GM21526 (cell line): Measurements from ENCODE around the gene RSPH3.
A peak's percentile ranks its signal among the peaks of the same experiment; 100 is the strongest.
"Not testable (repeated sequence)": the region's sequence is repeated elsewhere in the genome, so short reads cannot be mapped to it uniquely, and the experiment has no call there.

ENCODE experiments used
- ATAC-seq: cut with Tn5 transposase; IDR thresholded peaks from one replicate; pipeline ENCODE4 v1.9.1; 2021; ENCODE audit warnings: moderate library complexity; ENCODE audit not compliant: unreplicated experiment, low FRiP score

Gene RSPH3

GRCh38 chr6:159025224-159025623, 25.2 kb upstream of the RSPH3 start:
- not testable (repeated sequence) for ATAC-seq

- ATAC-seq, result no peak
Observed at GRCh38 chr6:159023893-159024292, 23.9 kb upstream of the RSPH3 start.

GRCh38 chr6:159020011-159020410, 20.0 kb upstream of the RSPH3 start:
- ATAC-seq, result no peak

DNA sequence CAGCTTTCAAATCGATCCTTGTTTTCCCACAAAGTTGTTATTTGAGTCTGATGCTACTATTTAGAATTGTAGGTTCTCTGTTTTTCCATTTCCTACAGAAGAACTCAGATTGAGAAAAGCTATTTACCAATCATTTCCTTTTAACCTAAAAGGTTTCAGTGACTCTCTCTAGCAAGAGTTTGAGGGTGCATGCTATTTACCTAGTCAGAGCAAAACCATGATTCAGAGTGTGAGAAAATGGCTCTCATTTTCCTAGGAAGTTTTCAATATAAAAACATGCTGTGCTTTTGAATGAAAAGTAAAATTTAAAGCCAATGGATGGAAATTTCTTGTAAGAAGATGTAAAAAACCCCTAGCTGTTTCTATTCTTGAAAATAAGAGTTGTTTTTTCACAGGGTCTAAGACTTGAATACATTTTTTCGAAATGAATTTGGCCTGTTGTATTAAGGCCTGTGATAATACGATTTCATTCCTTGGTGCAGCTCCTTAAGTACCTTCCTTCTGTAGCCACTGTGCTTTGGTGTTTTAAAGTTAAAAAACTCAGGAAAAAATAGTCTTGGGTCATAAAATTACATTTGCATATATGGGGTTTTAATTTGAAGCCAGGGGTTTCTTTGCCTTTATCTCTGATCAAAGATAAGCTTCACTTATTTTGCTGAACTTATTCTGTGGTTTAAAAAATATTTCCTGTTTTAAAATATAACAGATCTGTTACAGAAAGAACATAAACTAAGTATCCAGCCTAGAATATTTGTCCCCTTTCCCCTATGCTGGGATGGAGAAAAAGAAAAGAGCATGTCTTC, 18.0 kb upstream of the RSPH3 start:
- no peak for ATAC-seq

- no peak for ATAC-seq
Observed at GRCh38 chr6:159014406-159014805, 14.4 kb upstream of the RSPH3 start.

DNA sequence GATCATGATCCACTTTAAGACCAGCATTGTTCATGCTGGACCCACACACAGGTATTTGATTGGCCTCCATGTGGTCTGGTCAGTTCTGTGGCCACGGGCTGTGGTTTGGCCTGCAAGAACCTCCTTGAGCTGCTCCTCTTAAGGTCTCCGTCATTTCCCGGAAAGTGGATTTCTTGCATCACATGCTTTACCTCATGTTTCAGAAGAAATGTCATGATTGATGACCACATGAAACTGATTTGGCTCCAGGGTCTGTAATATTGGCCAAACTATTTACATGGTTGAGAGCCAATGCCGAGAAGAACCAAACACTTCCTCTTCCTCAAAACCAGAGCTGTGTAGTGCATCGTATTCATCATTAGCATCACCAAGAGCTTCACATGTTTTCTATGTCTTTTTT, 13.2 kb upstream of the RSPH3 start:
- ATAC-seq, result no peak

DNA sequence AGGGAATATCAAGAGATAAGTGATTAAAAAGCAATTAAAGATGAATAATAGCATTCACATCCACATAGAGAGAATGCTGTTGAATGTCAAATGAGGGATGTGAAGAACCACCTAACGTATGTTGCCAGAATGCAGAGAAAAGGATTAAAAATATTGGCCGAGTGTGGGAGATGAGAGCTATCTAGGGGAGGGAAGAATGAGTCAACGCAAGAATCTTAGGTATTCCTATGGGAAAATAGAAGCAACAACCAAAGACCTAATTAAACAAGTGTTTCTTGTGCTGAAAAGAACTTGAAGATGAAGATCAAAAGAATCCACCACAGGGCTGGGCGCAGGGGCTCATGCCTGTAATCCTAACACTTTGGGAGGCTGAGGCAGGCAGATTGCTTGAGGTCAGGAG, 12.2 kb upstream of the RSPH3 start:
- ATAC-seq, result no peak

DNA sequence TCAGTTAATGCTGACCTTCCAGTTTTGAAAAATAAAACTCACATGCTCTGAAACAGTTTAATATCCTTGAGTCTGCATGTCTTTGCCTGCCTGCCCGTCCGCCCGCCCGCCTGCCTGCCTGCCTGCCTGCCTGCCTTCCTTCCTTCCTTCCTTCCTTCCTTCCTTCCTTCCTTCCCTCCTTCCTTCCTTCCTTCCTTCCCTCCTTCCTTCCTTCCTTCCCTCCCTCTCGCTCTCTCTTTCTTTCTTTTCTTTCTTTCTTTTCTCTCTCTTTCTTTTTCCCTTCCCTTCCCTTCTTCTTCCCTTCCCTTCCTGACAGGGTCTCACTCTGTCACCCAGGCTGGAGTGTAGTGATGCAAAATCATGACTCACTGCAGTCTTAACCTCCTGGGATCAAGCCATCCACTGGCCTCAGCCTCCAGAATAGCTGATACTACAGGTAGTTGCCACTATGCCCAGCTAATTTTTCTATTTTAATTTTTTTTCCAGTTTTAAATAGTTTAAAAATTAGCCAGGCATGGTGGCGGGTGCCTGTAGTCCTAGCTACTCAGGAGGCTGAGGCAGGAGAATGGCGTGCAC, 10.1 kb upstream of the RSPH3 start:
- not testable (repeated sequence) for ATAC-seq

DNA sequence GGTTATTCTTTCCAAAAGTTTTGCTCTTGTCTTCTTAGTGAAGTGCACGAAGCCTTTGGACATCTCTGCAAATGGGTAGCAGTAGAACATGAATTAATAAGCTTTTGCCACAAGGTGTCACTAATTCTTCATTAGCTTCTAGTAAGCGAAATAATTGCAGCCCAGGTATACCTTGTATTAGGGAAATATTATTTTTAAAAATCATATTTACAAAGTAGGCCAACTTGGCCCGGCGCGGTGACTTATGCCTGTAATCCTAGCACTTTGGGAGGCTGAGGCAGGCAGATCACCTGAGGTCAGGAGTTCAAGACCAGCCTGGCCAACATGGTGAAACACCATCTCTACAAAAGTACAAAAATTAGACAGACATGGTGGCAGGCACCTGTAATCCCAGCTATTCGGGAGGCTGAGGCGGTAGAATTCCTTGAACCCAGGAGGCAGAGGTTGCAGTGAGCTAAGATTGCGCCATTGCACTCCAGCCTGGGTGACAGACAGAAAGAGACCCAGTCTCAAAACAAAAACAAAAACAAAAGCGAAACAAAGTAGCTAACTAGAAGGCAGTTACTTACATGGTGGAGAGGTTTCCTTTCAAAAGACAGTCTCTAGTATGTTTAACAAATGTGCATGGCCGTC, 8.8 kb upstream of the RSPH3 start:
- ATAC-seq, result no peak

DNA sequence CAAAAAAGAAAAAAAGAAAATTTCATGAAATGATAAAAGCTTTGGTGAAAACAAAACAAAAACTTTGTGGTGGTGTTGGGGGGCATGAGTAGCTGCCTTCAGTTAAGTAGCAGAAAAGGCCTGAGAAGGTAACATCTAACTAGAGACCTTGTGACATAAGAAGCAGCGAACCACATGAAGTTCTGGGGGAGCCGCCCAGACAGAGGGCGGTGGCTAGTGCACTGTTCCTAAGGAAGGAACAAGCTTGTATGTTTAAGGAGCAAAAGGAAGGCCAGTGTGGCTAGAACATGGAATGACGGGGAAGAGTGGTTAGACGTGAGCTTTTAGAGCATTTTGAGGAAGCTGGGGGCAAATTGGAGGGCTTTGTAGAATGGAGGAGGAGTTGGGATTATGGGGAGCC, 7.5 kb upstream of the RSPH3 start:
- no peak for ATAC-seq

DNA sequence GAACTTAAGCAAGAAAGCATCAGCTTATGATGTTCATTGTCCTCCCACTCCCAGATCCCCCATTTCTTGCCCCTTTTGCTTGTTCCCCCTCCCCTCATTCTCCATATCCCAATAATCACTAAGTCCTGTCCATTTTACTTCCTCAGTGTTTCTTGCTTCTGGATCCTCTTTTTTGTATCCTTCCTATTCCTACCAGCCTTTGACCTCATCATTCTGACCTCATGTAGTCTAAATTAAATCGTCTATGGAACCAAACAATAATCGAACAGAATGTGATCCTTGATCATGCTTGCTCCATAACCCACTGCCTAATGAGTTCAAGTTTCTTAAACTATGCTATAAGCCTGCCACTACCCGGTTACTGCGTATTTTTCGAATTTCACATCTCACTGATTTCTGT, 5.4 kb upstream of the RSPH3 start:
- ATAC-seq, result no peak

GRCh38 chr6:159004592-159004991, 4.6 kb upstream of the RSPH3 start:
- no peak for ATAC-seq

DNA sequence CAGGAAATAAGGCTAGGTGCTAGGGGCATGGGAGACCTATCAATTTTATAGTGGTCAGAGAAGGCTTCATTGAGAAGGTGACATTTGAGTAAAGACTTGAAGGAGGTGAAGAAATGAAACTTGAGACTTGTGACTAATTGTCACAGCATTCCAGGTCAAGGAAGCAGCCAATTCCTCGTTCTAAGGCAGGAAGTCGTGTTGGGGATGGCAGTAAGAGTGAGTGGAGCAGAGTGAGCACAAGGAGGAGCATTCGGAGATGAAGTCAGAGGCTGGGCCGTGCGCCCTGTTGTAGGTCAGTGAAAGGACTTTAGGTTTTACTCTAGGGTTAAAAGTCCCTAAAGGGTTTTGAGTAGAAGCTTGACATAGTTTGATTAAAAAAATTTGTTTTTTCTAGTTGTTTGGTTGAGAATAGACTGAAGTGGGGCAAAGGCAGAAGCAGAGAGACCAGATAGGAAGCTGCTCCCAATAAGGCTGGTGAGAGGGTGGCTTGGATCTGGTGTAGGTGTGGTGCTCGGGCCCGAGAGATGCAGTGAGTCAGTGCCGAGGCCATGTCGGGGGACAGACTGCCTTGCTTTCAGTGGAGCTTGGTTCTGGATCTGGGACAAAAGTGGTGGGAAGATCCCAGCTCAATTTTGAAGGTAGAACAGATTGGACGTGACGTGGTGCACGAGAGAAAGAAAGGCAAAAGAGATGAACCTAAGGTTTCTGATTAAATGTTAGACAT, 2.6 kb upstream of the RSPH3 start:
- no peak for ATAC-seq

DNA sequence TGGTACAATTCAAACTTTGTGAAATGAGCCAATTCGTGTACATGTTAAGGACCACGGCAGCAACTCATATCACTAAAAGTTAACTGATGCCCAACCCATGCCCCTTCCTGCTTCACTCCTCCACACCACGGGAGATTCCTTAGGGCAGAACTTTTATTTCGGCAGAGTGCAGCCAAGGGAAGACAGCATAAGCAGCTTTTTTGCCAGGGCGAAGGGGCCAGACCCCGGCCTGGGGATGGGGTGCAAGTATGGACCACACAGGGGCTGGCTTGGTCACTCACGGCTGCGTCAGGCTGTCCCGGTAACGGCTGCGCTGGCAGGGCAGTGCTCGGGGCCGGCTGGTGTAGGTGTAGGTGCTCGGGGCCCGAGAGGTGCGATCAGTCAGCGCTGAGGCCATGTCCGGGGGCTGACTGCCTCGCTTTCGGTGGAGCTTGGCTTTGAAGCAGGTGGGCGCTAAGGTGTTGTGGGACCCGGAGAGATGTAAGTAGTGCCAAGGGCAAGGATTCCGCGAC, 792 bp downstream of the RSPH3 start:
- peak; percentile 34 for ATAC-seq

DNA sequence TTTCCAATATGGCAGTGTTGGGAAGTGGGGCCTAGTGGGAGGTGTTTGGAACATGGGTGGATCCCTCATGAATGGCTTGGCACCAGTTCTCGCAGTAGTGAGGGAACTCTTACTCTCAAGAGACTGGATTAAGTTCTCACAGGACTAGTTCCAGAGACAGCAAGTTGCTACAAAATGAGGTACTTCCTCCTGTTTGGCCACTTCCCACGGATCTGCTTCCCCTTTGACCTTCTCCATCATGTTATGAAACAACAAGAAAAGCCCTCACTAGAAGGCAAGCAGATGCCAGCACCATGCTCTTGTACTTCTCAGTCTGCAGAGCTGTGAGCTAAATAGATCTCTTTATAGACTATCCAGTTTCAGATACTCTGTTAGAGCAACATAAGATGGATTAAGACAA, 3.1 kb downstream of the RSPH3 start:
- ATAC-seq, result no peak

GRCh38 chr6:158993639-158994038, 6.4 kb downstream of the RSPH3 start:
- ATAC-seq, result no peak

DNA sequence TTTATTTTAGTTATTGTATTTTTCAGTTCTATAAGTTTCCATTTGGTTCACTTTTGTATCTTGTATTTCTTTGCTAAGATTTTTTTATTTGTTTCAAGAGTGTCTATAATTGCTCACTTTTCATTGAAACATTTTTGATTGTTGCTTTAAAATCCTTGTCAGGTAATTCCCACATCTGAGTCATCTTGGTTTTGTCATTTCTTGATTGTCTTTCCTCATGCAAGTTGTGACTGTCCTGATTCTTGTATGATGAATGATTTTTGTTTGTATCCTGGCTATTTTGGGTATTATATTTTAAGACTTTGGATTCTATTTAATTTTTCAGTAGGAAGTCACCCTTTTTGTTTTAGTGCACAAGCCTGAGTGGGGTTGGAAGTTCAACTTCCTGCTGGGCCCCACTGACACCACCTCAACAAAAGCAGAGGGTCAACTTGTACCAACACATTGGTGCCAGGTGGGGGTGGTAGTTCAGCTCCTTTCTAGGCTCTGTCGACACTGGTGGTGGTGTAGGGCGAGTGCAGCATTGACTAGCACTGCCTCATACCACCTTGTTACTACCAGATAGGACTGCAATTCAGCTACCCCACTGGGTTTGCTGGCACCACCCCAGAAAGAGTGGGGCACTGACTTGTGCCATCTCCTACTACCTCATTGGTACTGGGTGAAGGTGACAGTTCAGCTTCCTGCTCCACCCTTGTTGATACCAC, 8.8 kb downstream of the RSPH3 start:
- ATAC-seq, result no peak

DNA sequence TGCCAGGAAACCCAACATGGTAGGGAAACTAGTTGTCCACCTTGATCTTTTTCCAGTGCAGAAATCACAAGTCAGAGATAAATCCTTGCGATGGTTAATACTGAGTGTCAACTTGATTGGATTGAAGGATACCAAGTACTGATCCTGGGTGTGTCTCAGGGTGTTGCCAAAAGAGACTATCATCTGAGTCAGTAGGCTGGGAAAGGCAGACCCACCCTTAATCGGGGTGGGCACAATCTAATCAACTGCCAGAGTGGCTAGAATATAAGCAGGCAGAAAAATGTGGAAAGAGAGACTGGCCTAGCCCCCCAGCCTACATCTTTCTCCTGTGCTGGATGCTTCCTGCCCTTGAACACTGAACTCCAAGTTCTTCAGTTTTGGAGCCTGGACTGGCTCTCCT, 10.3 kb downstream of the RSPH3 start:
- ATAC-seq, result not testable (repeated sequence)

DNA sequence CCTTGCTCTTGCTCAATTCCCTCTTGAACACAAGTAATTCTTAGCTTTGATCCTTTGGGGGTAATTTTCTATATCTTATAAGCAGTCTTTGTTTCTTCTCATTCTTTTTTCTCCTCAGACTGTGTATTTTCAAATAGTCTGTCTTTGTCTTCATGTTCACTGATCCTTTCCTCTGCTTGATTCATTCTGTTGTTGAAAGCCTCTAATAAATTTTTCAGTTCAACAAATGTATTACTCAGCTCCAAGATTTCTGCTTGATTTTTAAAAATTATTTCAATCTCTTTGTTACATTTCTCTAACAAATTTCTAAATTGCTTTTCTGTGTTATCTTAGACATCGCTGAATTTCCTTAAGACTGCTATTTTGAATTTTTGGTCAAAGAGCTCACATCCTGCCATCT, 11.5 kb downstream of the RSPH3 start:
- ATAC-seq, result no peak

- ATAC-seq, result no peak
Observed at GRCh38 chr6:158987657-158988056, 12.3 kb downstream of the RSPH3 start.
